Vagina (tissue), 2 donors: ENCODE measurements around the gene TNPO3. TPM values are rescaled to one million over a fixed set of nuclear protein-coding genes. Genes with fewer than 3 reads are reported as not detected.
"Not testable (repeated sequence)": the region's sequence is repeated elsewhere in the genome, so short reads cannot be mapped to it uniquely, and the experiment has no call there.

ENCODE experiments used
- DNase-seq, 2 donors: peaks; one replicate each; pipeline ENCODE4 v3.0.0-alpha.2; 2017; ENCODE audit errors: extremely low spot score in 2 of 2
- H3K27ac ChIP-seq: fragments of 200-600 bp; sonication (generic); one replicate; pipeline ENCODE4 v1.5.1; 2019
- H3K27me3 ChIP-seq: fragments of 200-600 bp; sonication (generic); one replicate; pipeline ENCODE4 v1.5.1; 2019
- H3K36me3 ChIP-seq, 2 donors: fragments of 200-600 bp; sonication (generic); one replicate each; pipeline ENCODE4 v1.5.1; 2017 to 2019
- H3K4me1 ChIP-seq: fragments of 200-600 bp; sonication (generic); one replicate; pipeline ENCODE4 v1.5.1; 2019
- H3K4me3 ChIP-seq, 2 donors: fragments of 200-600 bp; sonication (generic); 1 replicate in 1 of 2; 2 replicates in 1 of 2; pipeline ENCODE4 v1.5.1; 2016 to 2019
- H3K9me3 ChIP-seq: fragments of 200-600 bp; sonication (generic); one replicate; pipeline ENCODE4 v1.5.1; 2019
- POLR2A ChIP-seq, 2 donors: fragments of 450-650 bp; IDR thresholded peaks; one replicate each; pipeline ENCODE4 v1.6.1; 2017; ENCODE audit warnings: antibody characterized with exemption in 2 of 2, mild to moderate bottlenecking in 2 of 2, moderate library complexity in 2 of 2
- POLR2AphosphoS5 ChIP-seq, 2 donors: sonication (generic); formaldehyde crosslinking; IDR thresholded peaks; one replicate each; pipeline ENCODE4 v1.9.0; 2017; ENCODE audit warnings: antibody characterized with exemption in 2 of 2, mild to moderate bottlenecking in 2 of 2, low read depth in 1 of 2; ENCODE audit not compliant: insufficient read depth in 1 of 2
- intact Hi-C: fragments of 100-400 bp; cut with DNase I; formaldehyde crosslinking; loops from one replicate; pipeline ENCODE4 v1.15.1; 2023
- total RNA-seq: library from RNA; depleted of rRNA; stranded (reverse); fragments of >200 nt; gene quantifications from one replicate; pipeline ENCODE4 v1.2.3, GENCODE V29; 2016
- TF ChIP-seq, protein P1 (sequence below), 3 experiments: fragments of 450-650 bp in 2 of 3; fragments of 200-600 bp in 1 of 3; sonication (generic) in 1 of 3; IDR thresholded peaks; one replicate each; pipeline ENCODE4 v1.5.1; 2017 to 2019; ENCODE audit warnings: antibody characterized with exemption in 3 of 3, mild to moderate bottlenecking in 2 of 3, moderate library complexity in 2 of 3

The TNPO3 gene
- total RNA-seq, 1 donor from 2014 or later = 33.9 TPM

DNA sequence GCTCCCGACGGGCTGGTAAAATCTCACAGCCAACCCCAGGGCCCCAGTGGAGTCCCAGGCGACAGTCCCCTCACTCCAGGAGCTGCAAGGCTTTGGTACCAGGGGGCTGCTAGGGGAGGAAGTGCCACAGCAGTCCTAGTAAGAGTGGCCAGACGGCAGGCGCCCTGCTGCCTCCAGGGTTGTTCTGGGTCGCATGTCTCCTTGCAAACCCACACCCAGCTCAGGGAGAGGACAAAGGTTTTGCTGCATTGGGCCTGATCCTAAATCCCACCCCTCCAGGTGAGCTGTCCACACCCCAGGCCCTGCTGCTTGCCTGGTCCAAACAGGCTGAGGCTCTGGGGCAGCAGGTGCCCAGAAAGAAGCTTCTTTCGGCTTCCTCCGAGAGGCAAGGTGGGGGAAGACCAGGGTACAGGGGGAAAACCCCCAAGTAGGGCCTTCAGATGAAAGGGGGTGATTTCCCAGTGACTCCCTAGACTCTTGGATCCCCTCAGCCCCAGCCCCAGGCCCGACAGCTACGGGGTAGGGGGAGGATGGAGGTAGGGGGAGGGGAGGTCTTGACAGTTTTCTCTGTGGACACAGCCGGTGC, 140.3 kb downstream of the TNPO3 start:
- DNase-seq = no peak
- no peak overlapping the region for H3K4me3 ChIP-seq
- TF ChIP-seq POLR2A (IDR thresholded peaks at IDR 0.05) (no peak), POLR2AphosphoS5 (IDR thresholded peaks at IDR 0.05; ENCODE audit: insufficient read depth in 1 of 2, low read depth in 1 of 2) (no peak)
- TF ChIP-seq, protein P1, sequence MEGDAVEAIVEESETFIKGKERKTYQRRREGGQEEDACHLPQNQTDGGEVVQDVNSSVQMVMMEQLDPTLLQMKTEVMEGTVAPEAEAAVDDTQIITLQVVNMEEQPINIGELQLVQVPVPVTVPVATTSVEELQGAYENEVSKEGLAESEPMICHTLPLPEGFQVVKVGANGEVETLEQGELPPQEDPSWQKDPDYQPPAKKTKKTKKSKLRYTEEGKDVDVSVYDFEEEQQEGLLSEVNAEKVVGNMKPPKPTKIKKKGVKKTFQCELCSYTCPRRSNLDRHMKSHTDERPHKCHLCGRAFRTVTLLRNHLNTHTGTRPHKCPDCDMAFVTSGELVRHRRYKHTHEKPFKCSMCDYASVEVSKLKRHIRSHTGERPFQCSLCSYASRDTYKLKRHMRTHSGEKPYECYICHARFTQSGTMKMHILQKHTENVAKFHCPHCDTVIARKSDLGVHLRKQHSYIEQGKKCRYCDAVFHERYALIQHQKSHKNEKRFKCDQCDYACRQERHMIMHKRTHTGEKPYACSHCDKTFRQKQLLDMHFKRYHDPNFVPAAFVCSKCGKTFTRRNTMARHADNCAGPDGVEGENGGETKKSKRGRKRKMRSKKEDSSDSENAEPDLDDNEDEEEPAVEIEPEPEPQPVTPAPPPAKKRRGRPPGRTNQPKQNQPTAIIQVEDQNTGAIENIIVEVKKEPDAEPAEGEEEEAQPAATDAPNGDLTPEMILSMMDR (IDR thresholded peaks at IDR 0.05) = no peak

DNA sequence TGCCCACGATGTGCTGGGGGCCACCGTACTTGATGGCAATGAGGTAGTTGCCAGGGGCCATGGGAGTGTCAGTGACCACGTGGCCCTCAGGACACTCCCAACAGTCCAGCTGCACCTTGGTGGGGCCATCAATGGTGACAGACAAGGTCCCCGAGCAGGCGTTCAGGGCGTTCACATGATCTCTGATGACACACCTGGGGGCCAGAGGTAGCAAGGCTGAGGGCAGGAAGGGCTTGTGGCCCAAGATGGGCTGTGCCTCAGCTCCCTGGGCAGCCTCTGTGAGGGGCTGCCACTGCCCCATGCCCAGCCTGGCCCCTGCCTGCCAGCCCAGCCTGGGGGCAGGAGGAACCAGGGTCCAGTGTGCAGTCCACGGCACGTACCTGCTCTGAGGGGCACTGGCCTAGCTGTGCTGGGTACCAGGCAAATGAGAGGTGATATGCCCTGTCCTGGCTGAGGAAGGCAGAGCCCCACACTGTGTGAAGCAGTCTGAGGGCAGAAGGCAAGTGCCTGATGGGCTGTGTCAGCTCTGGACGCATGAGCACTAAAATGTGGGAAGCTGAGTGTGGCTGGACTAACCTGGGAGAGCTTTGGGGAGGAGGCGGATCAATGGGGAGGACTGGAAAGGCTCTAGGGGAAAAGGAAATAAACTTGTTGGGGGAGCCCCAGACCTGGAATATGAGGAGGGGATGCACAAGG, 140.9 kb downstream of the TNPO3 start:
- H3K9me3 ChIP-seq = no peaks in the 10 kb centered on the region
- intact Hi-C loops = loop anchor here (10.0 kb wide), 1 partner anchor 171 kb away; no protein-coding TSS in a partner anchor

More for the DNA sequence above, 140.3 kb downstream of the TNPO3 start:
- Histone ChIP-seq H3K4me1 (peaks cover 26% of the 10 kb centered on the region), H3K9me3 (no peaks in the 10 kb centered on the region), H3K27ac (no peak overlapping the region), H3K27me3 (no peaks in the 10 kb centered on the region), H3K36me3 (no peaks in the 10 kb centered on the region)
- intact Hi-C loops = loop anchor here (10.0 kb wide), 1 partner anchor 170 kb away; no protein-coding TSS in a partner anchor

DNA sequence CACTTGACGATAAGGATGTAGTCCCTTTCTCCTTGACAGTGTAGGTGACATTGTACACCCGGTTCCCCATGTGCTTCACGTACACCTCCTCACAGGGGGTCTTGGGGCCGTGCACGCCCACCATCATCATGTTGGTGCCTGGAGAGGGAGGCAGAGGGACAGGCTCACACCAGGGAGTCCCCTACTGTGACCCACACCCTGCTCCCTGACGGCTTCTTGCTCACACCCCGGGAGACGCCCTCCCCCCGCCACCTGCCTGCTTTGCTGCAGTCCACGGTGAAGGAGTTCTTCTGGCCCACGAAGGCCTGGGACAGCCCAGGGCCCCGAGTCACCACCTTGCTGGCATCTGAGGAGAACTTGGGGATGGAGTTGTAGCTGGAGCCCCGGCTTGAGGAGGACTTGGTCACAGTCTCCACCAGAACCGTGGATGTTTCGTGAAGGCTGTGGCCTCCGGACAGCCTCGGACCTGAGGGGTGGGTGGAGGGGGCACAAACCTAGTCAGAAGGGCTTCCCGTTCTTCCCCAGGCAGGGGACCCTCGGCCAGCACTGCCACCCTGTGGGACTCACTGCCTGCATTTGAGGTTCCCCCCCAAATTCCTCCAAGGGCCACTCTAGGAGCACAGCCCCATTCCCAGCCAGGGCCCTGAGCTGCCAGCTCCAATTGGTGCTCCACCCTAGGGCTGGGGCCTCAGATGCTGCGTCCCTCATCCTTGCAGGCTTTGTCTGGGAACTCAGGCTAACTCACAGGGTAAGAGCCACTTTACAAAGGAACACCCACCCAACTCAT, 142.0 kb downstream of the TNPO3 start:
- not testable (repeated sequence) for H3K27ac ChIP-seq, H3K27me3 ChIP-seq, H3K9me3 ChIP-seq, DNase-seq, H3K36me3 ChIP-seq, H3K4me3 ChIP-seq
- peaks cover 30% of the 10 kb centered on the region for H3K4me1 ChIP-seq
- intact Hi-C loops = loop anchor here (10.0 kb wide), 1 partner anchor 172 kb away; no protein-coding TSS in a partner anchor

More for the DNA sequence above, 140.9 kb downstream of the TNPO3 start:
- no peaks in the 10 kb centered on the region for H3K27me3 ChIP-seq
- no peak for TF ChIP-seq POLR2A (IDR thresholded peaks at IDR 0.05)
- TF ChIP-seq, protein P1 (IDR thresholded peaks at IDR 0.05) = no peak
- TF ChIP-seq POLR2AphosphoS5 (IDR thresholded peaks at IDR 0.05; ENCODE audit: insufficient read depth in 1 of 2, low read depth in 1 of 2) = no peak
- no peak overlapping the region for H3K27ac ChIP-seq
- DNase-seq = no peak
- peaks cover 30% of the 10 kb centered on the region for H3K4me1 ChIP-seq
- no peak overlapping the region for H3K4me3 ChIP-seq
- no peaks in the 10 kb centered on the region for H3K36me3 ChIP-seq

DNA sequence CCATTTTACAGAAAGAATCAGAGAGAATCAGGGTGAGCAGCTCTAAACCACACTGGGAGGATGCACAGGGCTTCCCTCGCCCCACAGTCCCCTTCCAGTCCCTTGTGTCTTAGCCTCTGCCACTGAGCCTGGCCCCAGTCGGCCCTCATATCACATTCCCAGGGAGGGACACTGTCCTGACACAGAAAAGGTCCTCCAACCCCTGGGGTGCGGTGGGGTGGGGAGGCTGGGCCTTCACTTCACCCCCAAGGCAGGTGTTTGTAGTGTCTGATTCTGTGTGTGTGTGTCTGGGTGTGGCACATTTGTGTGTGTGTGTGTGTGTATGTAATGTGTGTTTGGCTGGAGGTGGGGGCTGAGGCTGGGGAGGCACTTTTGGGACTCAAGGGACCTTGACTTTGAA, 142.6 kb downstream of the TNPO3 start:
- no peak for DNase-seq
- Histone ChIP-seq H3K4me3 (no peak overlapping the region), H3K4me1 (peaks cover 30% of the 10 kb centered on the region), H3K9me3 (no peaks in the 10 kb centered on the region), H3K36me3 (no peaks in the 10 kb centered on the region), H3K27me3 (no peaks in the 10 kb centered on the region), H3K27ac (no peak overlapping the region)
- intact Hi-C loops = loop anchor here (10.0 kb wide), 1 partner anchor 173 kb away; no protein-coding TSS in a partner anchor
- TF ChIP-seq POLR2A (IDR thresholded peaks at IDR 0.05) (no peak), POLR2AphosphoS5 (IDR thresholded peaks at IDR 0.05; ENCODE audit: insufficient read depth in 1 of 2, low read depth in 1 of 2) (no peak)
- TF ChIP-seq, protein P1 (IDR thresholded peaks at IDR 0.05) = no peak

DNA sequence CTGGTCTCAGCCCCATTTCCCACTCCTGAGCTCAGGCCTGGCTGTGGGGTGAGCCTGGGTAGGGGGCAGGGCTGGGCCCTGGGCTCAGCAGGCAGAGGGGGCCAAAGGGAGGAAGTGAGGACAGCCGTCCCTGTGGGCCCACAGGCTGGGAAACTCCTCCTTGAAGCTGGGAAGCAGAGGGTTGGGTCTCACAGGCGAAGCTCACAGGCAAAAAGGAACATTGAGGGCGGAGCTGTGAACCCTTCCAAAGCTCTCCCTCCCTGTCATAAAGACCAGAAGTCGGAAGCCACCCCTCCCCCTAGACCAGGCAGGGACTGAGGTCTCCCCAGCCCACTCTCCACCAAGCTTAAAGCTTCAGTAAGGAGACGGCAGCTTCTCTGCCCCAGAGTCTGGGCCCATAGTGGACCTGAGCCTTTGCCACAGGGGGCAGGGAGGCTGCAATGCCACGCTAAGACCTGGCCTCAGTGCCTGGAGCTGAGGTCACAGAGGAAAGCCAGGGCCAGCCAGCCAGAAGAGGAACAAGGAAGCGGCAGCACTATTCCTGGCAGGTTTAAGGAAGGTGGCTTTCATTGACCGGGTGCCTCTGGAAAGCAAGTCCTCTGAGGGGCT, 143.4 kb downstream of the TNPO3 start:
- peaks cover 30% of the 10 kb centered on the region for H3K4me1 ChIP-seq
- H3K27ac ChIP-seq = no peak overlapping the region
- no peak for DNase-seq
- H3K27me3 ChIP-seq = no peaks in the 10 kb centered on the region
- intact Hi-C loops = loop anchor here (10.0 kb wide), 1 partner anchor 173 kb away; no protein-coding TSS in a partner anchor
- H3K9me3 ChIP-seq = no peaks in the 10 kb centered on the region
- H3K36me3 ChIP-seq = no peaks in the 10 kb centered on the region
- no peak for TF ChIP-seq POLR2A (IDR thresholded peaks at IDR 0.05)
- TF ChIP-seq, protein P1 (IDR thresholded peaks at IDR 0.05) = no peak
- no peak overlapping the region for H3K4me3 ChIP-seq
